Stimulated activated CD4-positive, alpha-beta T cell treated with anti-CD3 and anti-CD28 coated beads, Interleukin-4, amount 100 ng/mL, for 48 hours (primary cell): Measurements from ENCODE around the gene FBP1.
A peak's percentile ranks its signal among the peaks of the same experiment; 100 is the strongest.
"Not testable (repeated sequence)": the region's sequence is repeated elsewhere in the genome, so short reads cannot be mapped to it uniquely, and the experiment has no call there.

Experiments used
- DNase-seq, 2 donors: peaks; one replicate each; pipeline ENCODE4 v3.0.0-alpha.2; 2020; ENCODE audit warnings: low read depth in 2 of 2

Gene FBP1

DNA sequence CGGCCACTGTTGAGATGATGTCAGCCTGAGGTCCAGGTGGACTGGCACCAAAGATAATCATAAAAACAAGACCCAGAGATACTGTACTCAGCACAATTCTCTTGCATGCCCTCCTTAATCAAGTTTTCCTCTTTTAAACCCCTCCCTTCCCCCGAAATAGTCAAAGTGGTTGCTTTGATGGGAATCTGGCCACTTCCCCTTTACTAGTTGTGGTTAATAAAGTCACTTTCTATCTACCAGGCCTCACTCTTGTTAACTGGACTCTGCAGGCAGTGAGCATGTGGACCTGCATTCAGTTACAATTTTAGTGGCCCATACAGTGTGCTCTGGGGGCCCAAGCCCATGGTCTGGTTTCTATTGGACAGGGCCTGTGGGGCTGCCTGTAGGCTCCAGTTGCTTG lies 63.2 kb downstream of the FBP1 start:
- no peak for DNase-seq

DNA sequence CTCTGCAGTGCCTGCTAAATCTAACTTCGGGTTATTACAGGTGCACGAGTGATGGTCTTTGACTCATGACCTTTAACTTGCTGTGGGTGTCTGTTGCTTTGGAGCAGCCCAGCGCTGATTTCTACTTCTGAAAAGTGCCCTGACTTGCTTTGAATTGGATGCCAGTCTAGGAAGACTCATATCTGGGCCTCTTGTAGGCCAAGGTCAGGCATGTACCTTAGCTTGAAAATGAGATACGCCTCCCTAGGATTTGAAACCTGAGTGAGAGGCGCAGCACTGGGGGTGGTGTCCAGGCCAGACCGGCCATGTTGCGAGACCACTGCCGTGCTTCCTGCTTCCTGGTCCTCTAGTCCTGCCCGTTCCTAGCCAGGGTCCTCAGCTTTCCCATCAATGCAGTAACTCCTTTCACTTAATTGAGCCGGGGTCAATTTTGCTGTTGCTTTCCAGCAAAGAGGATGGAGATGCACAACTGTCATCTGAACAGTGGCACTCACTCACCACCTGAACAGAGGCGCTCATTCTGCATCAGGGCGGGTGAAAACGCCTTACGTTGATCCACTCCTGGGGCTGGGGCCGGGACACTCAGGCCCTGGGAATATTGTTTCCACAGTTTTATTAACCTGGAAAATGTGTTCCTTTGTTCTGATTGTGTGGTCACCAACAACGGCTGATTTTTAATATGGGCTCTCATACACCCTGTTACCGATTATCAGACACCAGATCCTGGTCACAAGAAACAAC lies 70.2 kb downstream of the FBP1 start:
- no peak for DNase-seq

GRCh38 chr9:94568250-94568889 lies 70.9 kb downstream of the FBP1 start:
- no peak for DNase-seq

DNA sequence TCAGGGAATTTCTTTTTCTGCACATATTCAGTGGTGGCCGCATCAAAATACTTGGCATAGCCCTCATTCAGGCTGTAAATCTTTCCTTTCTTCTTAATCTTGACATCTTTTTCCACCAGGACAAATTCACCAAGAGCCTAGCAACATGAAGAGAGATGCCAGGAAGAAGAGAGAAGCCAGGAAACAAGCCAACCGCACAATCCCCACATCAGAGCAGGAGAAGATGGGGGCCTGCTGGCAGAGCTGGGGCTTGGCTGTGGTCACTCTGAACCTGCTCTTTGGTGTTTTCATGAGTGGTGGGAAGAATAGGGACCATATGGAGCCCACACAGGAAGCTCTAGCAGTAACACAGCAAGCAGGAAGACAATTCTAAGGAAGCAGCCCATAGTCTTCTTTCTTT lies 72.0 kb downstream of the FBP1 start:
- no peak for DNase-seq

GRCh38 chr9:94566550-94566949 lies 72.8 kb downstream of the FBP1 start:
- no peak for DNase-seq

DNA sequence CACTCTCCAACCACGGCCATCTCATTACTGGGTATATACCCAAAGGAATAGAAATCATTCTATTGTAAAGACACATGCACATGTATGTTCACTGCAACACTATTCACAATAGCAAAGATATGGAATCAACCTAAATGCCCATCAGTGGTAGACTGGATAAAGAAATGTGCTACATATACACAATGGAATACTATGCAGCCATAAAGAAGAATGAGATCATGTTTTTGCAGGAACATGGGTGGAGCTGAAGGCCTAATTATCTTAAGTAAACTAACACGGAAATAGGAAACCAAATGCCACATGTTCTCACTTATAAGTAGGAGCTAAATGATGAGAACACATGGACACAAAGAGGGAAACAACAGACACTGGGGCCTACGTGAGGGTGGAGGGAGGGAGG lies 75.0 kb downstream of the FBP1 start:
- DNase-seq = not testable (repeated sequence)

DNA sequence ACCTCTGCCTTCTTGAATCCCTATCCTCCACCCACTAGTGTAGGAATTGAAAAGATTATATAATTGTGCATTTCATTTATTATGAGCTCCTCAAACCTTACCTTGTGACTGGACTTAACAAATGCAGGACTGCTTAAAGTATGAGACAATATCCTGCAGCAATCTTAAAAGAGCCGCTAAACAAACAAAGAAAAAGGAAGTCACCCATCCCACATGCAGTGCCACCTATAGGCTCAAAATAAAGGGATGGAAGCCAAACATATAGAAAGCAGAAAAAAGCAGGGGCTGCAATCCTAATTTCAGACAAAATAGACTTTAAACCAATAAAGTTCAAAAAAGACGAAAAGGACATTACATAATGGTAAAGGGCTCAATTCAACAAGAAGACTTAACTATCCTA lies 75.8 kb downstream of the FBP1 start:
- no peak for DNase-seq

- peak in 1 of 2 donors; percentile 3 for DNase-seq
Measured at GRCh38 chr9:94560237-94560636, 79.1 kb downstream of the FBP1 start.

DNA sequence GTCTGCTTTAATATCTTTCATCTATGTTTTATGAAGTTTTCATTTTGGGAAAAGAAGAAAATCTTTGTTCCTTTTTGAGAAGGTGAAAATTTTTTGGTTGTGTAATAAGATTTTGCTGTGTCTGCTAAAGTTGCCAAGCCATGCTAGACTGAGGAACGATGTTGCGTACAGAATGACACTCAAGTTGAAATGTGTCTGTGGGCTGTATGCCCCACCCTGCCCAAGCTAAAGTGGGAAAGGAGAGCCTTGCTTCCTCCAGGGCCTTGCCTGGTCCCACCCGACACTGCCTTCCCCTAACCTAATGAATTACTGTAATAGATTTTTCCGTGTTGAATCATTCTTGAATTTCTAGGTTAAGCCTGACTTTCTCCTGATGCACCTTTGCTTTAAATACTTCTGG lies 81.9 kb downstream of the FBP1 start:
- DNase-seq = no peak

GRCh38 chr9:94554439-94555331 lies 84.6 kb downstream of the FBP1 start, which contains the start of gene PCAT7:
Gene PCAT7 (plus strand): TSS chr9:94555083.
- peak; percentile 22 to 23 for DNase-seq

- no peak for DNase-seq
Measured at GRCh38 chr9:94554078-94554438, 85.3 kb downstream of the FBP1 start.
